H1 (cell line): ENCODE data around the gene CUEDC1. TPM values are rescaled to one million over a fixed set of nuclear protein-coding genes. Genes with fewer than 3 reads are reported as not detected.

Experiments
- CTCF ChIA-PET: fragments of 300-600 bp; sonication (Branson Sonifier 250); formaldehyde crosslinking; loops from one replicate; lab custom pipeline; 2021; ENCODE audit not compliant: partially characterized antibody; lab: Charles Lee
- POLR2A ChIA-PET: fragments of 300-600 bp; sonication (Branson Sonifier 250); formaldehyde crosslinking; loops from one replicate; lab custom pipeline; 2021; ENCODE audit warnings: inconsistent platforms; ENCODE audit not compliant: partially characterized antibody; lab: Charles Lee
- DNase-seq, 2 experiments: peaks; one replicate each; pipeline versions ENCODE4 v3.0.0 to v3.0.0-alpha.2; 2010 to 2022; ENCODE audit warnings: low spot score in 2 of 2, low read depth in 1 of 2, mixed read lengths in 1 of 2
- FAIRE-seq: peaks from 2 replicates; lab custom pipeline; 2011; peaks lifted over from hg19 to GRCh38; lab: Jason Lieb, UNC
- H2AFZ ChIP-seq: 2 replicates; pipeline ENCODE4 v1.8.1; 2012; ENCODE audit warnings: low read length, inconsistent platforms
- H2AK5ac ChIP-seq: 2 replicates; pipeline ENCODE4 v1.6.1; 2013; ENCODE audit warnings: low read depth, low read length
- H2BK120ac ChIP-seq: replicated peaks from 2 replicates; pipeline ENCODE3; 2013; ENCODE audit warnings: low read depth, low read length, inconsistent platforms
- H2BK12ac ChIP-seq: 2 replicates; pipeline ENCODE4 v1.6.1; 2013; ENCODE audit warnings: low read depth, low read length
- H2BK15ac ChIP-seq: 2 replicates; pipeline ENCODE4 v1.6.1; 2013; ENCODE audit warnings: low read length
- H2BK20ac ChIP-seq: 2 replicates; pipeline ENCODE4 v1.6.1; 2013; ENCODE audit warnings: low read length
- H2BK5ac ChIP-seq: 2 replicates; pipeline ENCODE4 v1.6.1; 2013; ENCODE audit warnings: low read depth, low read length
- H3K14ac ChIP-seq: 2 replicates; pipeline ENCODE4 v1.6.1; 2013; ENCODE audit warnings: inconsistent platforms; ENCODE audit not compliant: insufficient read length
- H3K18ac ChIP-seq: 2 replicates; pipeline ENCODE4 v1.6.1; 2013; ENCODE audit warnings: low read length; ENCODE audit errors: extremely low read depth
- H3K23ac ChIP-seq: 2 replicates; pipeline ENCODE4 v1.6.1; 2013; ENCODE audit warnings: inconsistent platforms; ENCODE audit not compliant: insufficient read length
- H3K23me2 ChIP-seq: 2 replicates; pipeline ENCODE4 v1.6.1; 2013; ENCODE audit warnings: low read depth, low read length
- H3K27ac ChIP-seq: 2 replicates; pipeline ENCODE4 v1.6.1; 2011; ENCODE audit warnings: low read depth, low read length, inconsistent platforms
- H3K27me3 ChIP-seq, 4 experiments: replicated peaks in 1 of 4; 1 replicate in 1 of 4; 2 replicates in 3 of 4; pipeline versions ENCODE4 v1.6.1 to v1.8.1; 2011 to 2013; ENCODE audit warnings: low read length in 3 of 4, mild to moderate bottlenecking in 3 of 4, inconsistent platforms in 2 of 4, mixed read lengths in 2 of 4, moderate library complexity in 1 of 4; ENCODE audit not compliant: control insufficient read depth in 3 of 4, insufficient read depth in 3 of 4; ENCODE audit errors: extremely low read depth in 1 of 4
- H3K36me3 ChIP-seq, 4 experiments: 2 replicates each; pipeline versions ENCODE4 v1.6.1 to v1.8.1; 2011 to 2013; ENCODE audit warnings: mild to moderate bottlenecking in 4 of 4, low read length in 3 of 4, moderate library complexity in 2 of 4, control low read depth in 1 of 4, inconsistent platforms in 1 of 4; ENCODE audit not compliant: insufficient read depth in 4 of 4, control insufficient read depth in 2 of 4
- H3K4ac ChIP-seq: replicated peaks from 2 replicates; pipeline ENCODE3; 2013; ENCODE audit warnings: low read length, low read depth, mixed read lengths, inconsistent platforms; ENCODE audit not compliant: insufficient read length
- H3K4me1 ChIP-seq, 4 experiments: replicated peaks in 1 of 4; 1 replicate in 1 of 4; 2 replicates in 3 of 4; pipeline versions ENCODE4 v1.6.1 to v1.8.1; 2011 to 2013; ENCODE audit warnings: low read length in 3 of 4, inconsistent platforms in 2 of 4, mixed read lengths in 1 of 4; ENCODE audit not compliant: insufficient read depth in 4 of 4, control insufficient read depth in 3 of 4
- H3K4me2 ChIP-seq, 2 experiments: 2 replicates each; pipeline versions ENCODE4 v1.6.1 to v1.8.1; 2011 to 2013; ENCODE audit warnings: low read depth in 2 of 2, low read length in 2 of 2, control low read depth in 1 of 2, inconsistent platforms in 1 of 2, mild to moderate bottlenecking in 1 of 2; ENCODE audit not compliant: insufficient read depth in 1 of 2
- H3K4me3 ChIP-seq, 4 experiments: fragments of 200-600, 300-600 bp in 1 of 4; sonication (generic), shearing (Covaris generic), sonication (Bioruptor Twin) in 1 of 4; 2 replicates each; pipeline versions ENCODE4 v1.5.1 to v1.8.1; 2011 to 2016; ENCODE audit warnings: low read length in 4 of 4, low read depth in 3 of 4, control low read depth in 2 of 4, inconsistent platforms in 2 of 4, mild to moderate bottlenecking in 2 of 4, mixed read lengths in 1 of 4, moderate library complexity in 1 of 4; ENCODE audit not compliant: insufficient read depth in 2 of 4; ENCODE audit errors: extremely low read depth in 1 of 4
- H3K56ac ChIP-seq: replicated peaks from 2 replicates; pipeline ENCODE3; 2013; ENCODE audit warnings: low read depth, mild to moderate bottlenecking, mixed read lengths, low read length, inconsistent platforms; ENCODE audit not compliant: insufficient read length
- H3K79me1 ChIP-seq: 2 replicates; pipeline ENCODE4 v1.6.1; 2013; ENCODE audit warnings: low read depth, low read length, control low read depth
- H3K79me2 ChIP-seq, 2 experiments: 2 replicates each; pipeline versions ENCODE4 v1.6.1 to v1.8.1; 2012 to 2013; ENCODE audit warnings: low read length in 2 of 2, mild to moderate bottlenecking in 2 of 2, inconsistent platforms in 1 of 2; ENCODE audit not compliant: insufficient read depth in 2 of 2, control insufficient read depth in 1 of 2
- H3K9ac ChIP-seq, 4 experiments: replicated peaks in 1 of 4; 1 replicate in 1 of 4; 2 replicates in 3 of 4; pipeline versions ENCODE4 v1.6.1 to v1.8.1; 2011 to 2013; ENCODE audit warnings: low read depth in 3 of 4, low read length in 3 of 4, control low read depth in 2 of 4, mild to moderate bottlenecking in 2 of 4, moderate library complexity in 2 of 4, inconsistent platforms in 1 of 4; ENCODE audit errors: extremely low read depth in 1 of 4
- H3K9me3 ChIP-seq, 2 experiments: 2 replicates each; pipeline versions ENCODE4 v1.6.1 to v1.8.1; 2012 to 2013; ENCODE audit warnings: mild to moderate bottlenecking in 2 of 2, moderate library complexity in 2 of 2, control low read depth in 1 of 2, inconsistent platforms in 1 of 2, low read depth in 1 of 2, low read length in 1 of 2, mixed read lengths in 1 of 2; ENCODE audit not compliant: insufficient read depth in 2 of 2
- H4K20me1 ChIP-seq, 2 experiments: replicated peaks in 1 of 2; 2 replicates each; pipeline versions ENCODE3 to v1.8.1; 2011 to 2013; ENCODE audit warnings: inconsistent platforms in 2 of 2, low read length in 2 of 2, mild to moderate bottlenecking in 1 of 2; ENCODE audit not compliant: insufficient read depth in 2 of 2, control insufficient read depth in 1 of 2
- H4K5ac ChIP-seq: 2 replicates; pipeline ENCODE4 v1.6.1; 2013; ENCODE audit warnings: low read length, low read depth, mixed read lengths, inconsistent platforms; ENCODE audit not compliant: insufficient read length
- H4K8ac ChIP-seq: 2 replicates; pipeline ENCODE4 v1.8.0; 2013; ENCODE audit warnings: mild to moderate bottlenecking, moderate library complexity, low read length, inconsistent platforms; ENCODE audit not compliant: insufficient read depth; ENCODE audit errors: extremely low read depth
- H4K91ac ChIP-seq: replicated peaks from 2 replicates; pipeline ENCODE3; 2013; ENCODE audit warnings: low read length, mixed read lengths, inconsistent platforms; ENCODE audit not compliant: insufficient read length
- KDM4A ChIP-seq: IDR thresholded peaks from one replicate; pipeline ENCODE4 v1.7.1; 2012; ENCODE audit warnings: low read depth, mild to moderate bottlenecking, moderate library complexity, low read length, inconsistent platforms; ENCODE audit not compliant: severe bottlenecking
- MAFK ChIP-seq: IDR thresholded peaks from 2 replicates; pipeline ENCODE4 v1.6.1; 2012; ENCODE audit warnings: low read depth, mild to moderate bottlenecking, improper control_type of control experiment, low read length
- PHF8 ChIP-seq: fragments of 200-600 bp; sonication (generic); conservative IDR thresholded peaks from 2 replicates; pipeline ENCODE4 v1.7.1; 2012; ENCODE audit warnings: low read depth, mild to moderate bottlenecking, inconsistent platforms, low read length, moderate library complexity
- RBBP5 ChIP-seq: IDR thresholded peaks from 2 replicates; pipeline ENCODE4 v1.7.1; 2012; ENCODE audit warnings: low read depth, mild to moderate bottlenecking, inconsistent platforms, low read length, moderate library complexity, borderline replicate concordance
- SRF ChIP-seq: IDR thresholded peaks from 2 replicates; pipeline ENCODE4 v1.6.1; 2011; ENCODE audit warnings: mild to moderate bottlenecking, low read depth, low read length, moderate library complexity
- TAF1 ChIP-seq: IDR thresholded peaks from 2 replicates; pipeline ENCODE4 v1.6.1; 2011; ENCODE audit warnings: mild to moderate bottlenecking, low read depth, low read length
- YY1 ChIP-seq: IDR thresholded peaks from 2 replicates; pipeline ENCODE4 v1.6.1; 2011; ENCODE audit warnings: low read depth, mild to moderate bottlenecking, low read length
- WGBS, 2 experiments: shearing (Covaris generic) in 1 of 2; methylation state at CpG; one replicate each; pipeline versions ENCODE4 v1.1.6 to v1.1.7; 2013 to 2015; ENCODE audit warnings: low lambda C conversion rate in 2 of 2, mixed read lengths in 2 of 2, inconsistent platforms in 1 of 2, low coverage in 1 of 2, missing lambda C conversion rate in 1 of 2; ENCODE audit not compliant: insufficient replicate concordance in 2 of 2, insufficient coverage in 1 of 2, insufficient read length in 1 of 2; ENCODE audit errors: extremely low coverage in 1 of 2, missing lambda C conversion rate in 1 of 2; 5-methylcytosine and 5-hydroxymethylcytosine counted together
- polyA plus RNA-seq, 7 experiments: library from polyadenylated mRNA; depleted of rRNA in 3 of 7; stranded (reverse) in 5 of 7; unstranded in 2 of 7; fragments of >200 nt in 5 of 7; fragments of 200-250 nt in 2 of 7; gene quantifications; 1 replicate in 5 of 7; 2 replicates in 1 of 7; 4 replicates in 1 of 7; pipeline versions ENCODE4 v1.2.1 to v1.2.3, GENCODE V29; 2011 to 2013; ENCODE audit warnings: missing spikeins in 2 of 7, mixed read lengths in 2 of 7
- total RNA-seq: library from RNA; stranded (reverse); fragmentation: NEBNext Ultra II Directional; extraction: Animal tissue kit (Norgen Biotek cat#: 25700); gene quantifications from 2 replicates; pipeline ENCODE4 v1.2.1, GENCODE V29; 2021

CUEDC1 gene
- total and polyA plus RNA-seq, 2 of the 8 experiments (the other 6 are each of a cell fraction or from before 2014, with no cell fraction given) = 4.0 to 10.7 TPM

GRCh38 chr17:57987581-57988300, 32.5 kb upstream of the CUEDC1 start, which contains the start of gene VEZF1:
Gene VEZF1, minus strand, starts transcription at chr17:57988254. Its CDS starts 143 bp downstream, at chr17:57988111.
- H3K27me3 ChIP-seq = no peaks in the 10 kb centered on the region
- H3K18ac ChIP-seq = peak within 1 kb of the TSS; percentile 93; the same call in 1 of the 2 replicates
- peak within 1 kb of the TSS; percentile 73; the same call in 1 of the 2 replicates for H2BK5ac ChIP-seq
- H4K91ac ChIP-seq = peak within 1 kb of the TSS; percentile 99
- H3K23ac ChIP-seq = no peak within 1 kb of the TSS
- H3K56ac ChIP-seq = peak within 1 kb of the TSS; percentile 79
- no peaks in the 10 kb centered on the region for H3K9me3 ChIP-seq
- peak within 1 kb of the TSS; percentile 9 for H3K14ac ChIP-seq
- H2AFZ ChIP-seq = peak within 1 kb of the TSS; percentile 64; the same call in 1 of the 2 replicates
- no peak within 1 kb of the TSS for H2BK120ac ChIP-seq
- TF ChIP-seq YY1 (0 out of 2 replicates have a peak, but pooled peaks have one; percentile 37), MAFK (no peak), KDM4A (peak; percentile 45), TAF1 (peak; percentile 49), SRF (no peak), RBBP5 (peak; percentile 31; the same call in 1 of the 2 replicates), PHF8 (peak; percentile 43; the same call in 1 of the 2 replicates)
- TF ChIP-seq, all 59 proteins: peak for 5
- peaks cover 0 to 10% of the 10 kb centered on the region in 2 experiments for H4K20me1 ChIP-seq
- H3K23me2 ChIP-seq = peaks cover 9% of the 10 kb centered on the region
- peak within 1 kb of the TSS; percentile 45; the same call in 1 of the 2 replicates for H2AK5ac ChIP-seq
- H3K79me2 ChIP-seq = peaks cover 6 to 43% of the 10 kb centered on the region in 2 experiments
- peak within 1 kb of the TSS; percentile 76 to 89 (median 82) for H3K9ac ChIP-seq
- POLR2A ChIA-PET = interaction anchor here (0.7 to 28.0 kb wide), 17 partner anchors 9 to 183 kb away, joined by 3 to 672 read pairs (median 6); partner anchors contain the start of genes CUEDC1, MRPS23 and SRSF1
- H2BK12ac ChIP-seq = no peak within 1 kb of the TSS
- peak within 1 kb of the TSS; percentile 73 to 95 (median 86) for H3K4me3 ChIP-seq
- H3K4me2 ChIP-seq = peak within 1 kb of the TSS; percentile 94 to 100
- no peak within 1 kb of the TSS for H2BK15ac ChIP-seq
- peaks cover 0 to 4% (median 1%) of the 10 kb centered on the region in 4 experiments; a peak in 3 of 8 replicates for H3K36me3 ChIP-seq
- H4K5ac ChIP-seq = peak within 1 kb of the TSS; percentile 93
- peak within 1 kb of the TSS; percentile 82 for H3K4ac ChIP-seq
- peak within 1 kb of the TSS; percentile 89 for H3K27ac ChIP-seq
- H2BK20ac ChIP-seq = no peak within 1 kb of the TSS
- CTCF ChIA-PET = interaction anchor here (1.0 to 3.6 kb wide), 7 partner anchors 13 to 129 kb away, joined by 4 to 35 read pairs (median 6); no protein-coding TSS in a partner anchor
- DNase-seq (no peak), FAIRE-seq (no peak)
- peaks cover 4% of the 10 kb centered on the region; the same call in 1 of the 2 replicates for H3K79me1 ChIP-seq
- peaks cover 0 to 2% (median 0%) of the 10 kb centered on the region in 4 experiments; a peak in 3 of 7 replicates for H3K4me1 ChIP-seq
- H4K8ac ChIP-seq = peak within 1 kb of the TSS; percentile 94
- 13% methylated on average over 3 of the region's 74 CpGs; no CpG with 5 or more reads in 1 of the 2 experiments for WGBS, 2 experiments
